ENCODE results near the gene KIAA2012.

The KIAA2012 gene

DNA sequence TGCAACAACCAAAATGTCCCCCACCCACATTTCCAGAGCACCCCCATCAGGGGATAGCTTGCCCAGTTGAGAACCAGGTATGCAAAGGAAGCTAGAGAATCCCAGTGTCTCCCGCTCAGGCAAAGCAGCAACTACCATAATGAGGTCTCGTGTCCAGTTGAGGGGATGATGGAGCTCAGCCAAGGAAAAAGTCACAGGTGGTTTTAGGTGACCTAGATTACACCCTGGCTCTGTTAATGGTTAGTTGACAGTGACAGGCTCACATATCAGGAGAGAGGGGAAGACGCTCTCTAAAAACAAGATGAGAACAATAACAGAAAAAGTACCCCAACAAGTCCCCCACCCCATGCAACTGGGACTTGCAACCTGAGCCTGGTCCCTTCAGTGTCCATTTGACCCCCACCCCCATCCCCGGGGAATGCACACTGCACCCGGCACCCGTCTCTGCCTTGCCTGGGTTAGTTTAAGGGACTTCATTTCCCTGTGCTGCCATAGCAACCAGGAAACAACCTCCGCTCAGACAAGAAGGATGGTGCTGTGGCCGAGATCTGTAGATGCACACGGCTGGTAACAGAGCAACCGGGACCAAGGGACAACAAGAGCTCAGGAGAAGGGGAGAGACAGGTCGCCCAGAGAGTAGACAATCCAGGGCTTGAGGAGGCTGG, at the start of gene KIAA2012:
Gene KIAA2012 (plus strand): TSS at position 519 of the 665 bp plus-strand sequence. CDS start 373 bp downstream, outside the sequence.
- no peak for FAIRE-seq

DNA sequence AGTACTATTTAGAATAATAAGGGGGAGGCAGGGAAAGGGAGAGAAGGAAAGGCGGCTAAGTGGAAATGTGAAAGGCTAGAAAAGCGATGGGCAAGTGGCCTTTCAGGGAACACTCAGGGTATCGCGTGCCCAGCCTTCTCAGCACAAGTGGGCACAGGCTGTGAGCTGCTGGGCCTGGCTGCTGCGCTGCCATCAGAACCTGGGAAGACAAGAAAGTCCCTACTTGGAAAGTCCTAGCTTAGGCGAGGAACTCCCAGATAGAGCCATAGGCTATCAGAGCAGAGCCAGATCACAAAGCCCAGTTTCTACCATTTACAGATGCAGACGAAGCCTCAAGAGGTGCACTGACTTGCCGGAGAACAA, 49.2 kb upstream of the KIAA2012 start:
- FAIRE-seq: no peak

DNA sequence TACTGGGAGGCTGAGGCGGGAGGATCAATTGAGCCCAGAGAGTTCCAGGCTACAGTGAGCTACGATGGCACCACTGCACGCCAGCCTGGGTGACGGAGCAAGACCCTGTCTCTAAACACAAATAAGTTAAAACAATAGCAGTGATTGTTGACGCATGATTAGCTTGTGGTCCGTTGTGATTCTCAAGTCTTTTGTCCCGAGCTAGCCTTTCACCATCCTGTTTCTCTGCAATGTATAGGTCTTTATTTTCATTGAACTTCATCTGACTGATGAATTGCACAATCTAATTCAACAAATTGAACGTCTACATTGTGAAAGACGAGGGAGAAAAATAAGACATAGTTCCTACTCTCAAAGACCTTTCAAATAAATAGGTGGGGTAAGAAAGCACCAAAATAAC, 48.2 kb upstream of the KIAA2012 start:
- no peak for FAIRE-seq

DNA sequence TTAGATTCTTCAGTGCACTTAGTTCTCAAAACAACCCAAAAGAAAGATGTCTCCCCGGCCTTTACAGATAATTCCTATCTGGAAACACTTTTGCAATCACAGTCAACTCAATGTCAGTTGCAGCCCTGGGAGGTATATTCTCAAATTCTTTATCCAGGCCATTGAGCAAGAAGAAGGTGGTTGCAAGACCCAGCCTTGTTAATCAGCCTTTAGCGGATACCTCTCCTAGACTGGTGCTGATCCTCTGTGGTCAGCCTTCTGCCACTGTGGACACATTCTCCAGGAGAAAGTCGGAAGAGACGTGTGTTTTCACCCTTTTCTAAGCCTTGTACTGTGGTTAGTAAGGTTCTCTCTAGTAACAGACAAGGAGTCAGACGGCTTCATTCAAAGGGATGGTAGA, 47.2 kb upstream of the KIAA2012 start:
- no peak for FAIRE-seq

DNA sequence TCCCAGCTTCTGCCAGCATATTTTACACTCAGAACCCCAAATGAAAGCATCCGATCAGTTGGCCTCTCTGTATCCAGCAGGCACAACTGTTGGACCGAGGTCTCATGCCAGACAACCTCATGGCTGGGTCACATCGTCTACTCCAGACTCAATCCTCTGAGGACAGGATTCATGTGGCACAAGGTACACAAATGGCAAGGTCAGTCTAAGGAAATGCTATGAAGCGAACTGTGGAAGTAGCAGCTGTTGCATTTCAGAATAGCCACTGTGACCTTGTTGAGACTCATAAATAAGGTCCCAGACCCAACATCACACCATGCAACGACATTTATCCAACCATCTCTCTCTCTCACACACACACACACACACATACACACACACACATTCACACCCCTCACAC, 46.5 kb upstream of the KIAA2012 start:
- no peak for FAIRE-seq

DNA sequence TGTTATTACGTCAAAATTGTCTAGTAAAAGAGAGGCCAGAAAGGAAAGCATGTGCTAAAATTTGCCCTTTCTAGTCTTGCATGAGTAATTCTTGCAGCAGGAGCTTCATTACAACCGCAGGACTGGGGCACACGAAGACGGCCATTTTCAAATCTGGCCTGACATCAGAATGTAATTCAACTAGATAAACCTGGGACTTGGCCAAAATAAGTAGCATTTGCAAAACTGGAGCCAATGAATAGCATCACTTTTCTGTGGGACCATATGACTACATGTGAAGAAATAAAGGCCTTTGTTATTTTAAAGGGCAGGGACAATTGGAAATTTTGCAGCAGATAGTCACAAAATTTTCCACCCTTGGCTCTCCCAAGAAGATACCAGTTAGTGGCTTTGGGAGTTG, 42.4 kb upstream of the KIAA2012 start:
- no peak for FAIRE-seq

DNA sequence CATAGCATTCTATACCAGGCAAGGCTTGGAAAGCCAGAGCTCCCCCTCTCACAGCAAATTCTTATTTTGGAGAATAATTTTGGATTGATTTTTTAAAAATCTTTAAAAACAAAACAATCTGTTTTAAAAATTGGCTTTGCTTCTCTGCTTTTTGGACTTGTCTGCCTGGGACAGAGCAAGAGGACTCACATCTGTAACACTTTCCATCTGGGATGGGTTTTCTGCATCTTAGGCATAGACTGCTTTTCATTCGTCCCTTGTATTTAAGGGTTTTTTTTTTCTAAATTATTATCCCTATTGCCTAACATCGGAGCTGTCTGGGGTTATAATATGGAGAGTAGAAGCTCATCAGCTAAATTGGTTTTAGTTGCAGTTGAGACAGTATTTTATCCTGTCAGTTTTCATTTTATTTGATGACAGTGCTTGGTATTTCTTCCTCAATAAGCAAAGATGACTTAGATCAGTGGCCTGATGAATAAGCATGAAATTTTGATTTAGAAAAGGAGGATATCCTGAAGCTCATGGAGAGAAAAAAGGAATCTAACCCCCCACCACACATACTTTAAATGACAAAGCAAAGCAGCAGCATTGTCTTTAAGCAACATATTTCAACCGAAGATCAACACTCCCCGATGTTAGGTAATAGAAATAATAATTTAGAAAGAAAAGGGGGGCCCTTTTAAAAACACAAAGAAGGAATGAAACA, 41.7 kb upstream of the KIAA2012 start:
- no peak for FAIRE-seq

DNA sequence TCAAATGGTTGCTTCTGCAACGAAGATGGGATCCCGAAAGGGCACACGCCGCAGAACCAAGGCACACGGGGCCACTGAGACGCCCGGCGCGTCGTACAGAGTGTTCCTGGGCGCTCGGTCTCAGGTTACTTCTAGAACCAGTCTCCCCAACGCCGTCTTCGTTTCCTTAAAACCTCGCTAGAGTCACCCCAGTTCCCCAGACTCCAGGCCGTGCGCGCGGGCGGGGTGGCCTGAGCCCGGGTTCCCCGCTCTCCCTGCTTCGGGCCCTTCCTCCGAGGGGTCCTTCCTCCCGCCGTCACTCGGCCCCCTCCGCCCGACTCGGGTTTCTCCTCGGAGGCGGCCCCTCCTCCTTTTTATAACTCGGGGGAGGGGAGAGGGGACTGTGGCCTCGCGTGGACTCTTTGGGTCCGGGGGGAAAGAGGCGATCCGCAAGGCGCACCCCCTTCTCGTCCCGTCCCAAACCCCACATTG, 40.2 kb upstream of the KIAA2012 start:
- no peak for FAIRE-seq

DNA sequence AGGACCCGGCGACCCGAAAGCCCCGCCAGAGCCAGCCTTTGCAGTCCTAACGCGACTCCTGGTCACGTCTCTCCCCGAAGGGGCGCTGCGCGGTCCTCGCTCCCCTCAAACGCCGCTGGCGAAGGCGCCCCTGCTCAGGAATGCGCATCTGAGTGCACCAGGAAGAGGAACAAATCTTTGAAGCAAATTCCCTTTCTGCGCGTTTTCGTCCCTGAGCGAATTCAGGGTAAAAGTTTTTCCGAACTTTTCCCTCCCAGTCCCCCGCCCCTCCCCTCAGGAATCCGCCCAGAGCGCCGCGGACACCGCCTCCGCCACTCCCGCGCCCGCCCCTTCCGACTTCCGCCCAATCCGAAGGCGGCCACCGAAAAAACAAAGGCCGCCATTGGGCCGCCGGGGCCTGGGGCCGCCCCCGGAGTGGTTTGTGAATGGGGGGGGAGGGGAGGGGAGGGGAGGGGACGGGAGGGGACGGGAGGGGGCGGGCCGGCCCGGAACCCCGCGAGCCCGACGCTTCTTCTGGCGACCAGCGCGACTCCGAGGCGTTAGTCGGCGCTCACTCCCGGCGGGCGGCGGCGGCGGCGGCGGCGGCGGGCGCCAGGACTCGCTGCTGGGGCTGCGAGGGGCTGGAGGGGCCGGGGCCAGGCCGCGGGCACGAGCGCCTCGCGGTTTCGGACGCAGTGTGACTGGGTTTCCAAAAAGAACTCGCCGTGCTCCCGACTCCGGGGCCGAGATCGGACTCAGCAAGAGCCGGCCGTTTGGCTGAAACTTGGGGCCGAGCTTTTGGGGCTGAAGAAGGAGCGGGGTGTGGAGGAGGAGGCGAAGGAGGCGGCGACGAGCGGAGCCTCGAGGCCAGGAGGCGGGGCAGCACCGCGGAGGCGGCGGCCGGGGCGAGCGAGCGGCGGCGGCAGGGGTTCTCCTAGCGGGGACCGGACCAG, 39.5 kb upstream of the KIAA2012 start, which contains the start of gene FZD7:
Gene FZD7 (plus strand): TSS at position 539 of the 932 bp plus-strand sequence. CDS start 793 bp downstream, outside the sequence.
- FAIRE-seq: no peak

DNA sequence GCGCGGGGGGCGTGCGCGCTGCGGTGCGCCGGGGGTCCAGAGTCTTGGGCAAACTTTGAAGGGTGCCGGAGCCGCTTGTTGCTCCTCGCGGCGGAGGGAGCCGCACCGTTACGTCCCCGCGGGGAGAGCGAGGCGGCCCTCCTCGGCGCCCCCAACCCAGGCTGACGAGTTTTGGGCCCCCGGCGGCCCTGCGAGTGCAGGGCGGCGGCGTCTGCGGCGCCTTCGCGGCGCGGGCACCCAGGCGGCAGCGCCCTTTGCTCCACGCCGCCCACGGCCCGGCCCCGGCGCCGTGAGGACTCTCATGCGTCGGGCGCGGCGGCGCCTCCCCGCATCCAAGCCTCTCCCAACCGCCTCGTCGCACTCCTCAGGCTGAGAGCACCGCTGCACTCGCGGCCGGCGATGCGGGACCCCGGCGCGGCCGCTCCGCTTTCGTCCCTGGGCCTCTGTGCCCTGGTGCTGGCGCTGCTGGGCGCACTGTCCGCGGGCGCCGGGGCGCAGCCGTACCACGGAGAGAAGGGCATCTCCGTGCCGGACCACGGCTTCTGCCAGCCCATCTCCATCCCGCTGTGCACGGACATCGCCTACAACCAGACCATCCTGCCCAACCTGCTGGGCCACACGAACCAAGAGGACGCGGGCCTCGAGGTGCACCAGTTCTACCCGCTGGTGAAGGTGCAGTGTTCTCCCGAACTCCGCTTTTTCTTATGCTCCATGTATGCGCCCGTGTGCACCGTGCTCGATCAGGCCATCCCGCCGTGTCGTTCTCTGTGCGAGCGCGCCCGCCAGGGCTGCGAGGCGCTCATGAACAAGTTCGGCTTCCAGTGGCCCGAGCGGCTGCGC, 38.6 kb upstream of the KIAA2012 start:
- FAIRE-seq: no peak

DNA sequence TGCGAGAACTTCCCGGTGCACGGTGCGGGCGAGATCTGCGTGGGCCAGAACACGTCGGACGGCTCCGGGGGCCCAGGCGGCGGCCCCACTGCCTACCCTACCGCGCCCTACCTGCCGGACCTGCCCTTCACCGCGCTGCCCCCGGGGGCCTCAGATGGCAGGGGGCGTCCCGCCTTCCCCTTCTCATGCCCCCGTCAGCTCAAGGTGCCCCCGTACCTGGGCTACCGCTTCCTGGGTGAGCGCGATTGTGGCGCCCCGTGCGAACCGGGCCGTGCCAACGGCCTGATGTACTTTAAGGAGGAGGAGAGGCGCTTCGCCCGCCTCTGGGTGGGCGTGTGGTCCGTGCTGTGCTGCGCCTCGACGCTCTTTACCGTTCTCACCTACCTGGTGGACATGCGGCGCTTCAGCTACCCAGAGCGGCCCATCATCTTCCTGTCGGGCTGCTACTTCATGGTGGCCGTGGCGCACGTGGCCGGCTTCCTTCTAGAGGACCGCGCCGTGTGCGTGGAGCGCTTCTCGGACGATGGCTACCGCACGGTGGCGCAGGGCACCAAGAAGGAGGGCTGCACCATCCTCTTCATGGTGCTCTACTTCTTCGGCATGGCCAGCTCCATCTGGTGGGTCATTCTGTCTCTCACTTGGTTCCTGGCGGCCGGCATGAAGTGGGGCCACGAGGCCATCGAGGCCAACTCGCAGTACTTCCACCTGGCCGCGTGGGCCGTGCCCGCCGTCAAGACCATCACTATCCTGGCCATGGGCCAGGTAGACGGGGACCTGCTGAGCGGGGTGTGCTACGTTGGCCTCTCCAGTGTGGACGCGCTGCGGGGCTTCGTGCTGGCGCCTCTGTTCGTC, 37.7 kb upstream of the KIAA2012 start:
- FAIRE-seq: no peak

DNA sequence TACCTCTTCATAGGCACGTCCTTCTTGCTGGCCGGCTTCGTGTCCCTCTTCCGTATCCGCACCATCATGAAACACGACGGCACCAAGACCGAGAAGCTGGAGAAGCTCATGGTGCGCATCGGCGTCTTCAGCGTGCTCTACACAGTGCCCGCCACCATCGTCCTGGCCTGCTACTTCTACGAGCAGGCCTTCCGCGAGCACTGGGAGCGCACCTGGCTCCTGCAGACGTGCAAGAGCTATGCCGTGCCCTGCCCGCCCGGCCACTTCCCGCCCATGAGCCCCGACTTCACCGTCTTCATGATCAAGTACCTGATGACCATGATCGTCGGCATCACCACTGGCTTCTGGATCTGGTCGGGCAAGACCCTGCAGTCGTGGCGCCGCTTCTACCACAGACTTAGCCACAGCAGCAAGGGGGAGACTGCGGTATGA, 37.1 kb upstream of the KIAA2012 start:
- FAIRE-seq: no peak

DNA sequence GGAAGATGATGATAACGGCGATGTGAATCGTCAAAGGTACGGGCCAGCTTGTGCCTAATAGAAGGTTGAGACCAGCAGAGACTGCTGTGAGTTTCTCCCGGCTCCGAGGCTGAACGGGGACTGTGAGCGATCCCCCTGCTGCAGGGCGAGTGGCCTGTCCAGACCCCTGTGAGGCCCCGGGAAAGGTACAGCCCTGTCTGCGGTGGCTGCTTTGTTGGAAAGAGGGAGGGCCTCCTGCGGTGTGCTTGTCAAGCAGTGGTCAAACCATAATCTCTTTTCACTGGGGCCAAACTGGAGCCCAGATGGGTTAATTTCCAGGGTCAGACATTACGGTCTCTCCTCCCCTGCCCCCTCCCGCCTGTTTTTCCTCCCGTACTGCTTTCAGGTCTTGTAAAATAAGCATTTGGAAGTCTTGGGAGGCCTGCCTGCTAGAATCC, 36.4 kb upstream of the KIAA2012 start:
- no peak for FAIRE-seq

DNA sequence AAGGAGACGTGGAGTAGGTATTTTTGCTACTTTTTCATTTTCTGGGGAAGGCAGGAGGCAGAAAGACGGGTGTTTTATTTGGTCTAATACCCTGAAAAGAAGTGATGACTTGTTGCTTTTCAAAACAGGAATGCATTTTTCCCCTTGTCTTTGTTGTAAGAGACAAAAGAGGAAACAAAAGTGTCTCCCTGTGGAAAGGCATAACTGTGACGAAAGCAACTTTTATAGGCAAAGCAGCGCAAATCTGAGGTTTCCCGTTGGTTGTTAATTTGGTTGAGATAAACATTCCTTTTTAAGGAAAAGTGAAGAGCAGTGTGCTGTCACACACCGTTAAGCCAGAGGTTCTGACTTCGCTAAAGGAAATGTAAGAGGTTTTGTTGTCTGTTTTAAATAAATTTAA, 36.0 kb upstream of the KIAA2012 start:
- no peak for FAIRE-seq

DNA sequence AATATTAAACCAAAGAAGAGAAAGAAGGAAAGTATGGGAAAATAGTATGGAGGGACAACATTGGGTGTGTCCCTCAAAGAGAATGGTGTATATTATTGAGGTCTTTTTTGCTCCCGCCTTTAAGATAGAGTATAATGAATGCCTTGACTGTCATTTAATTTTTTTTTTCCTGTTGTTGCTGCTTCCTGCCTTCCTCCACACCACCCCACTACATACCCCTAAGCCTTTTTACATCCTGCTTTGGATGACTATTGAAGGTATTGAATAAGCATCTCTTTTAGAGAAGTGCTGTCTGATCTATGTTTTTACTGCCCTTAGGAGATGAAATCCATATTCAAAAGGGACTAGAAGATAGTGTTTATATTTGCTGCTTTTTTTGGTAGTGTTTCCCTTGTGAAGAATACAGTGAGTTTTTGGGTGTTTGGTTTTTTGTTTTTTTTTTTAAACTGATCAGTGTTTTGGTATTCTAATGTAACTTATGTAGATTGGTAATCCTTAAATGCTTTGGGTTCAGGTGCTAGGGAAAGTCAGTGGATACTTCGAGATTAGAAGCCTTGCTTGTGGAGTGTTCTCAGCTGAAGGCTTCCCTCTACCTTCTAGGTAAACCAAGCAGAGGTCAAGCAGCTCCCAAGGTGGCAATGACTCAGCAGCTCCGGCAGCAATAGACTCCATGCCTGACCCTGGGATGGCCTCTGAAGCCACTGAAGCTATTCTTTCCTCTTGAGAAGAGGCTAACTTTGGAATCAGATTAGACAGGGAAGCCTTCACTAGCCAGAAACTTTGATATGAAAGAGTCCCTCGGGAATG, 34.4 kb upstream of the KIAA2012 start:
- FAIRE-seq: no peak

DNA sequence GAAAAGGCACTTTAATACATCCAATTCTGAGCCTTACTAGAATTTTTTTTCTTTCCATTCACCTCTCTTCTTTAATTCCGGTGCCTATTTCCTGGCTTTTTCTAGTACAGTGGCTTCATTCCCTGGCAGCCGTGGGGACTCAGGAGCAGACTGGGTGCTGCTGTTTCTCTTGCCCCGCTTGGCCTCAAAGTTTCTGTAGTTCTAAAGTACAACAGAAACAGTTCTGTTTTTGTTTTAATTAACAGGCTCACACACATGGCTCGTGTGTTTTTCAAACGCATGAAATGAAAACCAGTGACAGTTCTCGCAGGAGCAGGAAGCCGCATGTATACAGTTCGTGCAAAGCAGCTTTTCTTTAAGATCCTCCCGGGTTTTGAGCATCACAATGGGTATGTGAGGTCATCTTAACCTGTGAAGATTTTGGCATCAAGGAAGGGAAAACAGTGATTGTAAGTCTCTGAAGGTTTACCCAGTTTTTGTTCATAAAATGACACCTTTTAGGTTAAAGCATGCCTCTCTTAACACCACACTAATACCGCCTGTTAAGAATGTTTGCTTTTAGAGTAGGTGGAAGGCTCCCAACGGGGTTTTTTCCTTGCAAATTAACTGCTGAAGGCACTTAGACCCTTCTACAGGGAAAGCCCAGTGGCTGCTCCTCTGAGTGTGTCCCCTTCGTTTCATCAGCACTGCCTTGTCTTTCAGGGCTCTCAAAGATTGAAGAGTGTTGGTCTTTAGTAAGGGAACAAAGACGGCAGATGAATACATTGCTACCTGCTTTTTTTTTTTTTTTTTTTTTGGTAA, 33.6 kb upstream of the KIAA2012 start:
- no peak for FAIRE-seq

DNA sequence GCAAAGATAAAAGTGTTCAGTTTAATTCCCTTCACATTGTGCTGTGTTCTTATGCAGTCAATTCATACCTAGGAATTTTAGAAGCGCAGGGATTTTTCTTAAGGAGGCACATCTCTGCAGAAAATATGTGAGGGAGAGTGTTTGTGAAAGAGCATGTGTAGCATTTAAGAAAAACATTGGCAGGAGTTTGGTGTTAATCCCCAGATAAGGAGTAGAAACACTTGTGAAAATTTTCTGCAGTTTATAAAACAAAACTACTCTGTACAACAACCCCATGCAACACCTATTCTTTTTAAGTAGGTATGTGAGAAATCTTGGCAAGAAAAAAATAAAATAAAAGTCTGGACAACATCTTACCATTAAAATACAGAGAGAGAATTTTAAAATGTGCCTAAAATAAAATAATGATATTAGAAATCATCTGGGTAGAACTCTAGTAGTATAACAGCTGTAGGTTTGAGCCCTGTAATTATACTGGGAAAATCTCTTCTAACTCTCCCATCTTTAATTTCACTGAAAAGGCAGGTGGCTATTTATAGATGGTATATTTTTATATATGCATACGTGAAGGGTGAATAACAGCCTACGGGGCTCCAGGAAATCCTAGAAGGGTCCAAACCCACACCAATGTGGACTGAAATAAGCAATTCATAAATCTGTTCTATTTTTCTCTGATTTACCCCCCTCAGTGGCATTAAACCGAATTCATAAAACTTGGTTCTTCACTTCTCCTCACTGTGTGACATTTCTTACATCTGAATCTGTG, 32.8 kb upstream of the KIAA2012 start:
- FAIRE-seq: no peak

DNA sequence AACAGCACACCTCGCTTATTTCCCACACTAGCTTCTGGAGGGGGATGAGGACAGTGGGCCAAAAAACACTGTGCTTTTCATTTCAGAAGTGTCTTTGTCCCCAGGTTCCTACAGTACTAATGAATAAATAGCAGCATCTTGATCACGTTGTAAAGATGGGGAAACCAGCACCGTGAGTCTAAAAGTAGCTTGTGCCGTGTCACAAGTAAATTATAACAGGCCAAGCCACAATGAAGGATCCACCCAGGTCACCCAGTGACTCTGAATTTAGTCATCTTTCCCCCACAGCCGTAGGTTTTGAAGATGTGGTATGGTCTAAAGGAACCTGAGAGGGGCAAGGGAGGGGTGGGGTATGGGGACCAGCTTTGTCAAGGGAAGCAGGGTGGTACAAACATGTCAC, 30.6 kb upstream of the KIAA2012 start:
- FAIRE-seq: no peak

DNA sequence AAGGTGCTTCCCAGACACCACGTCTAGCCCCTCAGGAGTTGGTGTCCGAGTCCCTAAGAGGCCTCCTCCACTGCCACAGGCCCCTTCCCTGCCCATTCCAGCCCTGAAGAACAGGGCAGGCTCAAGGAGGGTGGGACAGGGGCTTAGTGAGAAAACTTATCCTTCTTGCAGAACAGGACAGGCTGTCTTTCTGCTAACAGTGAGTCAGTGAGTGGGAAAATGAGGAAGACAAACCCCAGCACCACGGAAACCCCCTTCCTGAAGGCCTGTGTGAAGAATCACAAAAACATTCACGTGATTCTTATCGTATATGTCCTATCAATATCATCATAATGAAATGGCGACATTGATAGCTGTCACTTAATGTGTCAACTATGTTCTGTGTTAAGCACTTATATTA, 29.6 kb upstream of the KIAA2012 start:
- FAIRE-seq: no peak

Measured in A204.1 (cell line).